CD4-positive, alpha-beta T cell treated with Interleukin-17A for 1 hour (primary cell): Measurements from ENCODE around the gene GEMIN4.
"Not testable (repeated sequence)": the region's sequence is repeated elsewhere in the genome, so short reads cannot be mapped to it uniquely, and the experiment has no call there.

Experiments used
- DNase-seq: peaks from one replicate; pipeline ENCODE4 v3.0.0-alpha.2; 2020

The GEMIN4 gene

DNA sequence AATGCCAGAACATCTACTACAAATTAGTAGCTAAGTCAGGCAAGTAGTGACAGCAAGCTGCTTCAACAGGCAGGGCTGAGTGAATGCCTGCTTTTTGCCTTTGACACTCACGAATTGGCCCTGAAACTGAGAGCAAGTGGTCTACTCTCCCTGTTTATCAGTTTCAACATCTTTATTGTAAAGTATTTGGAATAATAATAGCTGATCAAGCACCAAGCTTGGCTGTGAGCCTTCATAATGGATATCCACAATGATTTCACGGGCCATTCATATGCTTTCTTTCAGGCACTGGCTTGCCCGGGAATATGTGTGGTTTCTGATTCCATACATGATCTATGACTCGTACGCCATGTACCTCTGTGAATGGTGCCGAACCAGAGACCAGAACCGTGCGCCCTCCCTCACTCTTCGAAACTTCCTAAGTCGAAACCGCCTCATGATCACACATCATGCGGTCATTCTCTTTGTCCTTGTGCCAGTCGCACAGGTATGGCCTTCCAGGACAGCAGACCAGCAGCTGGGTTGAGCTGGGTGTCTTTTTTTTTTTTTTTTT lies 14.4 kb downstream of the GEMIN4 start:
- DNase-seq = no peak

DNA sequence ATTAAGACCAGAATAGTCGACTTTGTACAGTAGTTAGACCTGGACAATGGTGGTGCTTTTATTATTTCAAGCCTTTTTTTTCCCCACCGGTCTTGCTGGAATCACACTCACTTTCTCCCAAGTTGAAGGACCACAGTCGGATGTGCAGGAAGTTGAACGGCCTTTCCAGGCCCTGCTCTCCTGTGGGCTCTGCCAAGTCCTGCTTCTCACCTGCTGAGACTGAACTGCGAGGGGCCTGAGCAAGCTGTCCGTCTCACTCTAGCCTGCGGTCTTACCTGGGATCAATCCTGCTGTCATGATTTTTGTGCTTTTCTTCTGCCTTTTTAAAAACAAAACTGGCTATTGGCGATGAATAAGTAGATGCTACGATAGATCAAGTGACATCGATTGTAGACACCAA lies 18.3 kb downstream of the GEMIN4 start:
- no peak for DNase-seq

DNA sequence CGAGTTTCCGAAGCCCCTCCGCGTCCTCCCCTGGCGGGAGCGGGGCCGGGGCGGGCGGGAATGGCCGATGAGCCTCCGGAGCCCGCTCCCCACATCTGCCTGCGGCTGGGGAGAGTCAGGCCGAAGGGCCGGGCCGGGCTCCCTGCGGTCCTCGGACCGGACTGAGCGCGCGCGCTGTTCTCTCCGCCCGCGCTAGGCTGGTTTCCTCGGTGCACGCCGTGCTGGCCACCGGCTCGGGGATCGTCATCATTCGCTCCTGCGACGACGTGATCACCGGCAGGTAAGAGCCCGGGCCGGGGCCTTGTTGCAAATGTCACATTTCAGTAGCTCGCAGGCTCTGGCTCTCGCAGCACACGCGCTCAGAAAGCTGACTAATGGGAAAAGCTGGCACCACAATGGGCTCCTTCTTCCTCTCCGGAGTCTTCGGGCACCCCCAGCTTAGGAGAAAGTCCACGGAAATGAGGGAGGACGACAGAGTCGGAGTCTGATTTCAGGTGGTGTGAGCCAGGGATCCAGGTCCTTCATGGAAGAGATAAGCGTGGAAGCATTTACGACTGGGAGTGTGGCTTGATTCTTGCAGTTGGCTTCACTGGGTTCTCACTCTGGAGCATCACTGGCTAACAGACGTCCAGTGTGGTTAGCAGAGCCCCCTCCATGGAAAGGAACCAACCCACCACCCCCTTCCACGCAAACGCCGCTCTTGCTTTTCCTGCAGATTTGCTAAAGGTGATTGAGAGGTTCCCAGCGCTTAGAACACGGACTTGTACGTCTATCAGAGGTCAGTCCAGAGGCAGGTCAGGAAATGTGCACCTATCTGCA lies 19.0 kb downstream of the GEMIN4 start:
- DNase-seq = peak; percentile 7

DNA sequence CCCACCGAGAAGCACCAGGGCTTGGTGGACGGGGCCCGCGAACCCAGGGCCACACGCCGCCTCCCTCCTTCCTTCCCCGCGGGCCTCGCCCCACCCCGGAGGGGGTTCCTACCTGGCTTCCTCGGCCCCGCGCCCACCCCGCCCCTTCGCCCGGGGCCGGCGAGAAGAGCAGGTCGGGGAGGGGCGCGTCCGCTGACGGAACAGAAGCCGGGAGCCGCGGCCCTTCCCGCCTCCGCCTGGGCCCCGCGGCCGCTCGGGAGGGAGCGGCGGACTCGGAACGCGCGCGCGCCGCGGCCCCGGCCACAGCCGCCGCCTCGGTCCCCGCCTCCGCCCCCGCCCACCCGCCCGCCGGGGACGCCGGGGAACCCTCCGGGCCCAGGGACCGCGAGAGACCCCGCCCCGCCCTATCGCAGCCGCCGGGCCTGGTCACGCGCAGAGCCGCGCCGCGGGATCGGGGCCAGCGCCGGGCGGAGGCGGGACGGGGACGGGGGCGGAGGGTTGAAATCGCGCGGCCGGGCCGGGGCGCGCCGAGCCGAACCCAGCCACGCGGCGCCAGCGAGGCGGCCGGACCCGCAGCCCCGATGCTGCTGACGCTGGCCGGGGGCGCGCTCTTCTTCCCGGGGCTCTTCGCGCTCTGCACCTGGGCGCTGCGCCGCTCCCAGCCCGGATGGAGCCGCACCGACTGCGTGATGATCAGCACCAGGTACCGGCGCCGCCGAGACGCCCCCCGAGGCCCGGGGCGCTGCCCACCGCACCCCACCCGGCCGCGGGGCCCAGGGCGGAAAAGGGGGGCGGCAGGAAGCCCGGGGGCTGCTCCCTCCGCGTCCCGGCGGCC lies 19.8 kb downstream of the GEMIN4 start, which contains the start of gene TLCD3A:
Gene TLCD3A (plus strand): TSS at position 530 of the 835 bp plus-strand sequence. CDS start 52 bp downstream, at position 582.
- DNase-seq = peak; percentile 51

DNA sequence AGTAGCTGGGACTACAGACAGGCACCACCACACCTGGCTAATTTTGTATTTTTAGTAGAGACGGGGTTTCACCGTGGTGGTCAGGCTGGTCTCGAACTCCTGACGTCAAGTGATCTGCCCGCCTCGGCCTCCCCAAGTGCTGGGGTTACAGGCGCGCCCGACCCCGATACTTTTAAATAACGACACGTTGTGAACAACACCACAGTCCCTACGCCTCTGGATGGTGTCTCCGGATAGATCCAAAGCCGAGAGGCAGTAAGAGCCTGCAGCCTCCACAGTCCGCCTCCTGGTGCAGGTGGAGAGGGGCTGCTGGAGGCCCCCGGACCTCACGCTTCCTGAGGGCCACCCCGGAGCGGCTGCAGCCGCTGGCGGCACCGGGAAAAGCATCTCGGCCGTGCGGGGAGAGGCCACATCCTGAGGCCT lies 20.4 kb downstream of the GEMIN4 start:
- DNase-seq = no peak

DNA sequence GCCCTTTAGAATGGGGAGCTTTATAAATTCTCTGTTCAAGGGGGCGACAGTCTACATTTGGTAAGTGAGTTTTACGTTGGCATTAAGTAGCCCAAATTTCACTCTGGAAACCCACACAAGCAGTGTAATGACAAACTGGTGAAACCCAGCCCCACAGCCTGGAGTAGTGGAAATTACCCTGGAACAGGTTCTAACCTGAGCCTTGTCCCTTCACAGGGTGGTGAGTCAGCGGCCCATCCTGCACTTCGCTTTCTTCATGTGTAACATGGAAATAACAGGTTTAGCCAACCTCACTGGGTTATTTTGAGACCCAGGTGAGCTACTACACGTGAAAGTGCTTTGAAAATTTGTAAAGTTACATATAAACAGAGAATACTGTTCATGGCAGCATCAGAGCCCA lies 23.2 kb downstream of the GEMIN4 start:
- DNase-seq = no peak

DNA sequence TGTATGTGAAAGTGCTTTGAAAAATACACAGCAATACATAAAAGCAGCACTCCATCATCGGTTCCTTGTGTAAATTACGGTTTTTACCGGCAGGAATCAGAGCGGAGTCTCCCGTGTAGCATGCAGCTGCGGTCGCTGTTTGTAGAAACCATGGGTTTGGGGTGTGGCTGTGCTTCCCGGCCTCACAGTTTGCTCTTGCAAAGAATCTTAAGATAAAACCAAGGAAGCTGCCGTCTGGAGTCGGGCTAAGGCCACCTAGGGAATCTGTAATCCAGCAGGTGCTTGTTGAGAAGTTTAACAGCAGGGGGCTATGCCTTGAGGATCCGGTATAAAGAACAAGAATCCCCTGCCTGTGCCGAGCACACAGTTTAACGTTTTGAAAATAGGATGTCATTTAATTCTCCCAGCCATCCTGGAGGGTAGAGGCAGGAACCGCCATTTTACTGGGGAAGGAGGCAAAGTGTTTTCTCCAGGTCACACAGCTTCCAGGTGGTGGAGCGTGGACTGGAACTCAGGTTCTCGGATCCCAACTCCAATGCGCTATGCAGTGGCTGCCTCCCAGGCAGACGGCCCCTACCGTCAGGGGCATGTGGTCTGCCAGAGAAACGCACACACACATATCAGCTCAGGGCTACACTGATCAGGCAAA lies 25.7 kb downstream of the GEMIN4 start:
- no peak for DNase-seq

DNA sequence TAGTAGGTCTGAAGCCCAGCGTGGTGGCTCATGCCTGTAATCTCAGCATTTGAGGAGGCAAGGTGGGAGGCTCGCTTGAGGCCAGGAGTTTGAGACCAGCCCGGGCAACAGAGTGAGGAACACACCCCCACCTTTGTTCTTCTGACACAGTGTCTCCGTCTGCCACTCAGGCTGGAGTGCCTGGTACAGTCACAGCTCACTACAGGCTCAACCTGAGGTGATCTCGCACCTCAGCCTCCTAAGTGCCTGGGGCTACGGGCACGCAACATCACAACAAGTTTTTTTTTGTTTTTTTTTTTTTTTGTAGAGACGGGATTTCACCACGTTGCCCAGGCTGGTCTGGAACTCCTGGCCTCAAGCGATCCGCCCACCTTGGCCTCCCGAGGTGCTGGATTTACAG lies 26.3 kb downstream of the GEMIN4 start:
- no peak for DNase-seq

DNA sequence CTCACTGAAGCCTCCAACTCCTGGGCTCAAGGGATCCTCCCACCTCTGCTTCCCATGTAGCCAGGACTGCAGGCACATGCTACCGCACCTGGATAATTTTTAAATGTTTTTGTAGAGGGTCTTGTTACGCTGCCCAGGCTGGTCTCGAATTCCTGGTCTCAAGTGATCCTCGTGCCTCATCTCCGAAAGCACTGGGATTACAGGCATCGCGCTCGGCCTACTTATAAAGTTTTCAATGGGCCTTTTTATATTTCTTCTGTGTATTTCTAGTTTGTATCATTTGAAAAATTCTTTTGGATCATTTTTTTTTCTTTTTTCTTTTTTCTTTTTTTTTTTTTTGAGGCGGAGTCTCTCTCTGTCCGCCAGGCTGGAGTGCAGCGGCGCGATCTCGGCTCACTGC lies 27.0 kb downstream of the GEMIN4 start:
- DNase-seq = no peak

DNA sequence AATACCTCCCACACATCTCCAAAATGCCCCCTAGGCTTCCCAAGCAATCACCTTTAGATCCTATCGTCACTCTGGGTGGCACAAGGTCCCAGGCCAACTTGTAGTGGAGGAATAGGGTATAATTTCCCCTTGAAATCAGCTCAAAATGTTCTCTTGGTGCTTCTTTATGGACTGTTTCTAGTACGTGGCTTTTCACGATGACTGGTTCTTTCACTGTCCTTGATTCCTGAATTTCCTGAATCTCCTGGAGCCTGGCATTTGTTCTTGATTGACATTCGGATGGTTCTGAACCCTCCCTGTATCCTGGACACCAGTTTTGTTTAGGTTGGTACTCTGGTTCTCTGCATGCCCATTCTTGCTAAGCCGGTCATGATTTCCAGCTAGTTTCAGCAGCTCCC lies 30.5 kb downstream of the GEMIN4 start:
- DNase-seq = no peak

DNA sequence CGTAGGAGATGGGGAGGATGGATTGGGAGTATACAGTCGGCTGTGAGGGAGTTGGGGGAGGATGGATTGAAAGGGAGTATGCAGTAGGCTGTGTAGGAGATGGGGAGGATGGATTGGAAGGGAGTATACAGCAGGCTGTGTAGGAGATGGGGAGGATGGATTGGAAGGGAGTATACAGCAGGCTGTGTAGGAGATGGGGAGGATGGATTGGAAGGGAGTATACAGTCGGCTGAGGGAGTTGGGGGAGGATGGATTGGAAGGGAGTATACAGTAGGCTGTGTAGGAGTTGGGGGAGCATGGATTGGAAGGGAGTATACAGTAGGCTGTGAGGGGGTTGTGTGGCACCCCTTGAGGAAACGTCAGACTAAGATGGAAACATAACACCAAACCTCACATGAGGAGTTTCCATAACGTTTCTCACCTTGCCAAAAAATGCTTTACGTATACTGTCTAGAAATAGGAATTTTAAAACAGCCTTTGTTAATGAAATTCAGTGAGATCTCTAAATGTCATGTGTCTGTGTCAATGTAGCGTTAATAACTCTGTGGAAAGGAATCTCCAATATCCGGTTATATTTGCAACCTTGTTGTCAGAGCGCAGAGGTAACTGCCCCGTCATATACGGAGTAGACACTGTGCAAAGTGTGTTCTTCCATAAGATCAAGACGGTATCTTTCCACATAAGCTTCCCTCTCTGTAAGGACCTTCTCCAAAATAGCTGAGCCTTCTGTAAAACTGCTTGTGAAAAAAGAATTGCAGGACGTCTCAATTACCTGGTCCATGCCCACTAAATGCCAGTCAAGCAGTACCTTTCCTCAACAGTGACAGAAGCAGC lies 31.1 kb downstream of the GEMIN4 start:
- no peak for DNase-seq

DNA sequence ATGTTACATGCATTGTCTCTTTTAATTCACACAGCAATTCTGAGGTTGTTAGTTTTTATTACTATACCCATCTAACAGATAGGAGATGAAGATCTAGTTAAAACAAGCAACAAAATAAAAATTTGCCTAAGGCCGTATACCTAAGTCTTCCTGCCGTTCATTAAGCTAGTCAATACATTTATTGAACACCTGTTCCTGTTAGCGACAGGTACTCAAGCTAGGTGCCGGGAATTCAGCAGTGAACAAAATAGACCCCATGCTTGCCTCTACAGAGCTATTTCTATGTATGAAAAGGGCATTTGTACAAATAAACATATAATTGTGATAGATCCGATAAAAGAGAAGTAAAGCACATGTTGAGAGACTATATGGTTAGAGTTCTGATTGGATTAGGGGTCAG lies 34.0 kb downstream of the GEMIN4 start:
- no peak for DNase-seq

DNA sequence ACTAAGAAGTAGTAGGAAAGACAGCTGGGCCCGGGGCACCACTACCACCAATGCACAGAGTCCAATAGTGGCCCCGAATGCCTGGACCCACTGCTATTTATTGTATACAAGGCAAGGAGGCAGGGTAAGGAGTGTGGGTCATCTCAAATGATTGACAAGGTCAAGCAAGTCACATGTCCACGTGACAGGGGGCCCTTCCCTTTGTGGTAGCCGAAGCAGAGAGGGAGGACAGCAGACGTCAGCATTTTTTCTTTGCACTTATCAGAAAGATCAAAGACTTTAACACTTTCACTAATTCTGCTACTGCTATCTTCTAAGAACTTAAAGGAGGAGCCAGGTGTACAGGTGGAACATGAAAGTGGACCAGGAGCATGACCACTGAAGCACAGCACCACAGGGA lies 43.9 kb downstream of the GEMIN4 start:
- DNase-seq = no peak

DNA sequence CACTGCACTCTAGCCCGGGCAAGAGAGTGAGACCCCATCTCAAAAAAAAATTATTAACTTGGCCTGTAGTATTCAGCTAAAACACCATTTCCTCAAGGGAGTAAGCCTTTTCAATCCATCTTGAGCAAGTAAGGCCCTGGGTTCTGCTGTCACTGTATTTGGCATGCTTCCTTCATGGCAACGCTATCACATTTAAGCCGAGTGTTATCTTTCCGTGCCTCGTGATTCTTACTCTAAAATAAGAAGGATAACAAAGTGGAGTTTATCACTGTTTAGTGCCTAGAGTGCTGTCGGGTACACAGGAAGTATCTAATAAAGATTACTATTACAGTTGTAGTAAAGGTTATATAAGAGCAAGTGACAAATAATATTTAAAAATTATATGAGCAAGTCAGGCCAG lies 46.2 kb downstream of the GEMIN4 start:
- DNase-seq = no peak

DNA sequence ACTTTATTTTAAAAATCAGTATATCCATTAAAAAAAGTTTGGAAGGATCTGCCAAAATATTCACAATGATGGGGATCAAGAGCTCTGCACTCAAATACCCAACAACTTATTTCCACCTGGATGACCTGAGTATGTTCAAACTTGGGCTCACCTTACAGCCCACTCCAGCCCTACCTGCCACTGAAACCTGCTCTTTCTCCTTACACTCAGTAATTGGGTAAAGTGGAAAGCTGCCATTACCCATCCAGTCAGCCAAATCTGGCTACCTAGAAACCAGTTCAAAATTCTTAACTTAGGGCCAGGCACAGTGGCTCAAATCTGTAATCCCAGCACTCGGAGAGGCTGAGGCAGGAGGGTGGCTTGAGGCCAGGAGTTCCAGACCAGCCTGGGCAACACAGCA lies 47.1 kb downstream of the GEMIN4 start:
- DNase-seq = no peak

DNA sequence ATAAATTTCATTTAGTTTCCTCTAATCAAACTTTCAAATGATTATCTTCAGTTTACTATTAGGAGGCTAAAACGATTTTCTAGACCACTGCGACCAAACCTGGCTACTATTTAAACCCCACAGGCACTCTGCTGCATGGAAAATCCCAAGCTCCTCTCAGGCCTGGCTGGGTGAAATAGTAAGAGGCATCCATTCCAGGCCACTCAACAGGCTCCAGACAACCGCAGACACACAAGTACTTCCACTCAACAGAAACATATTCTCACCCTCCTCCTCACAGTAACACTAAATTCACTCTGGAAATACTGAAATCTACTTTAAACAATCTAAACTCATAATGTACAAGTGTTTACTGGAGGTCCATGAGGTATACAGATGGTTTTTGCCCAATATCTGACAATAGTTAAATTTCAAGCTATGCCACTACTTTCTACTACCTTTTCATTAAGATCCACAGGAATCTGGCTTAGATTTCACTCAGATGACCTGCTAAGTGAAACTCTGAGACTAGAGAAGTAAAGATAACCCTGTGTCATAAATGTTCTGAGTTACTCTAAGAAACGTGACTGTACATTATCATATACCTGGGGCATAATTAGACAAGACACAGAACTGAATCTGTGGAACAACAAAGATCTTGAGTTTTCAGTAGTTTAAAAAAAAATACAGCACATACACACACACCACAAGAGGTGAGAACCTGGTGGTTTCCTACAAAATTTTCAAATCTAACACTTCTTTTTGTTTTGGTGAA lies 47.8 kb downstream of the GEMIN4 start:
- DNase-seq = no peak

DNA sequence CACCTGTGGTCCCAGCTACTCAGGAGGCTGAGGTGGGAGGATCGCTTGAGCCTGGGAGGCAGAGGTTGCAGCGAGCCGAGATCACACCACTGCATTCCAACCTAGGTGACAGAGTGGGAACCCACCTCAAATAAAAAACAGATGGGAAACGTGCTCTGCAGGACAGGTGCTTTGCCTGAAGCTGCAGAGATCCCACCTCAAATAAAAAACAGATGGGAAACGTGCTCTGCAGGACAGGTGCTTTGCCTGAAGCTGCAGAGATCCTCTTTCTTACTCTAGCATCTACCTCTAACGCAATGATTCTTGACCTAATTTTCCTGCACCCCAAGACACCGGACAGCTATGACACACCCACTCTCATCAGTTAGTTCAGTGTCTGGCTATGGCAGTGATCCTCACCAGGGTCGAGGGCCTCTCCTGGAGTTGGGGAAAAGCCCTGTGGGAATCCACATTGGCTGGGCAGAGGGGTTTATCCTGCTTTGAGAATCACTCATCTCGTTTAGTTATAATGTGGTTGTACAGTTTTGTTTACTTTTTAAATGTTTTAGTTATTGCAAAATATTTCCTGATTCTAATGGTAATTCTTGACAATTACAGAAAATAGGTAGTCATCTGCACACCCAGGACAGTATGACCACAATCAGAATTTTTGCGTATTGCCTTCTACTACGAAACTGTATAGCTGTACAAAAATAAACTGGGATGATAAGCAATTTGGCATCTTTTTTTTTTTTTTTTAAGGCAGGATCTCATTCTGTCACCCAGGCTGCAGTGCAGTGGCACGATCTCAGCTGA lies 48.8 kb downstream of the GEMIN4 start:
- no peak for DNase-seq

DNA sequence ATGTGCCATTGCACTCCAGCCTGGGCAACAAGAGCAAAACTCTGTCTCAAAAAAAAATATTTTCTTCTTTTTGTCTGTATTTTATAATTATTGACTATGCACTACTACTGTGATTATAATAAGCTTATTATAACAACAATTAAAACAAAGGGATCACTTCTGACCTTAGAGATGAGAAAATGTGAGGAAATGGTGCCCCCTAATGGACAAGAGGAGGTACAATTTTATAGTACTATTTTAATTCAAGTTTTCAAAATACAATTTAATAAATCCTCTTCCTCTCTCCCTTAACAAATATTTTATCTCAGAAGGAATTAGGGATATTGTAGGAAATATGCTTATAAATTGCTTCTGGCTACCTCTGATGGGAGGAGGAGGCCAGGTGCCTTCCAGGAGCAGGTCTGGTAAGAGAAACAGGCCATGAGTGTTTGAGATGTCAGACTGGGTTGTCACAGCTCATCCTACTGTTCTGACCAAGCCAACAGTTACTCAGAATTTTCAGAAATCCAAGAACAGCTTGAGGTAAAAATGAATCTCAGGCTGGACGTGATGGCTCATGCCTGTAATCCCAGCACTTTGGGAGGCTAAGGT lies 51.5 kb downstream of the GEMIN4 start:
- peak; percentile 72 for DNase-seq

DNA sequence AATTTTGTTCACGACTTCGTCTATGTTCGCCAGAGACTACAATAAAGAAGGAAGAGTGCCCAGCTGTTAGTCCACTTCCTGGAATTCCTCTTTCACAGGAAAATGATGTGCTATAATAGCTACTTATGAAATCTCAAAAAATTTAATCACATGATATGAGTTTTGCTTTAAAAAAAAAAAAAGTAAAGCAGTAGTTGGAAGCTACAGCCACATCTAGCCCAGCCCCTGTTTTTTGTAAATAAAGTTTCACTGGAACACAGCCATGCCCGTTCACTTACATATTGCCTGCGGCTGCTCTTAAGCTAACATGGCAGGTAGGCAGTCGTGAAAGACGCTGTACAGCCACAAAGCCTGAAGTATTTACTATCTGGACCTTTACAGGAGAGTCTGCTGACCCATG lies 52.7 kb downstream of the GEMIN4 start:
- no peak for DNase-seq

DNA sequence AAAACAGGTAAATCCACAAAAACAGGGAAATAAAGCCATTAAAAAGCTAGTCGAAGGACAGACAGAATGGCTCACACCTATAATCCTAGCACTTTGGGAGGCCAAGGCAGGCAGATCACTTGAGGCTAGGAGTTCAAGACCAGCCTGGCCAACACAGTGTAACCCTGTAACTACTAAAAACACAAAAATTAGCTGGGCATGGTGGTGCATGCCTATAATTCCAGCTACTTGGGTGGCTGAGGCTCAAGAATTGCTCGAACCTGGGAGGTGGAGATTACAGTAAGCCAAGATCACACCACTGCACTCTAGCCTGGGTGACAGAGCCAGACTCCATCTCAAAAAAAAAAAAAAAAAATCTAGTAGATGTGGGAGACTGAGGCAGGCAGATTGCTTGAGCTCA lies 54.0 kb downstream of the GEMIN4 start:
- not testable (repeated sequence) for DNase-seq
